Memory B cell (primary cell): ENCODE data around the gene MAML3.
A peak's percentile ranks its signal among the peaks of the same experiment; 100 is the strongest.

ENCODE experiments used
- ATAC-seq: fragments of 150-1000 bp; cut with Tn5 transposase; 2 replicates; pipeline ENCODE4 v1.10.0; 2021; ENCODE audit warnings: low read depth, mild to moderate bottlenecking, moderate library complexity
- DNase-seq, 2 donors: peaks; one replicate each; pipeline ENCODE4 v3.0.0; 2022; ENCODE audit warnings: low spot score in 2 of 2
- H3K27ac Mint-ChIP-seq: one replicate; pipeline ENCODE4 v1.8.0; 2022; ENCODE audit warnings: mild to moderate bottlenecking, moderate library complexity, mixed read lengths
- H3K27me3 Mint-ChIP-seq: one replicate; pipeline ENCODE4 v1.8.0; 2022; ENCODE audit warnings: mixed read lengths
- H3K36me3 Mint-ChIP-seq: one replicate; pipeline ENCODE4 v1.8.0; 2022; ENCODE audit warnings: mild to moderate bottlenecking, mixed read lengths
- H3K4me1 Mint-ChIP-seq: one replicate; pipeline ENCODE4 v1.8.0; 2022; ENCODE audit warnings: mixed read lengths
- H3K4me3 Mint-ChIP-seq: one replicate; pipeline ENCODE4 v1.8.0; 2022; ENCODE audit warnings: mild to moderate bottlenecking, moderate library complexity, mixed read lengths
- H3K9me3 Mint-ChIP-seq: one replicate; pipeline ENCODE4 v1.8.0; 2022; ENCODE audit warnings: mixed read lengths

MAML3 gene

GRCh38 chr4:139764182-139764581, 389.8 kb downstream of the MAML3 start:
- Mint-ChIP-seq H3K4me3 (no peak overlapping the region), H3K9me3 (no peaks in the 10 kb centered on the region), H3K27ac (no peak overlapping the region), H3K36me3 (no peaks in the 10 kb centered on the region), H3K4me1 (peaks cover 12% of the 10 kb centered on the region), H3K27me3 (peaks cover 11% of the 10 kb centered on the region)
- ATAC-seq (no peak), DNase-seq (no peak)

DNA sequence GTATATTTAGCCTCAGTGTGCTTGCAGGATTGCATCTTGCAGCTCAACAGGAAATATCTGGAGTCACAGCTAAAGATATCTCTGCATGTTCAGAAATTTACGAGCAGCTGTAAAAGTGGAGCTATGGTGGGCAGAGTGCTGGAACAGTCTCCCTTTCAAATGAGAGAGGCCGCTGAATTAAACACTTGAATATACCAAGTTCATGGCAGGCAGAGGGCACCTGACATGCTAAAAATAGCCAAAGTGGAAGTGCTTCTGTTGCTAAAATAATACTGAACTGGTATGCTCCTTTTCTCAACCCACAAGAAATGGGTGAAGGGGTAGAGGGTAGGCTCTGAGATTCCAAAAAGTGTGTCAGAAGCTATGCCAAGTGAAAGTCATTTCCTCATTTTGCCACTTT, 390.3 kb downstream of the MAML3 start:
- Mint-ChIP-seq H3K36me3 (no peaks in the 10 kb centered on the region), H3K27me3 (peaks cover 11% of the 10 kb centered on the region), H3K9me3 (no peaks in the 10 kb centered on the region), H3K27ac (no peak overlapping the region), H3K4me3 (no peak overlapping the region), H3K4me1 (peaks cover 12% of the 10 kb centered on the region)
- no peak for DNase-seq
- no peak for ATAC-seq

DNA sequence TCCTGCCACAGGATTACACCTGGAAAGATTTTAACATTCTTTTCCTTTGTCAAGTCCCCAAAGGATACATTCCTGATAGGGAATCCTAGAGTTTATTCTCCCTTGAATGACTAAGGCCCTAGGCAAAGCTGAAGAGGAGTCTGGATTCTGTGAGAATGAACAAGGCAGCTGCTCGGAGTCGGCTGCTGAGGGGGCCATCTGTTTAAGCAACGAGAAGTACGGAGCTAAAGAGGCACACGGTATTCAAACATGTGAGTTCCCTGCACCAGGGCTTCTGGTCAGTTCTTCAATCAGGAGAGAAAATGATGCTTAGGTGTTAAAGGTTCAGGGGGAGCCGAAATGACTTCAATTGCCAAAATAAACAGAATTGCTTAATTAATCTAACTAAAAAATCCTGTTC, 390.8 kb downstream of the MAML3 start:
- H3K36me3 Mint-ChIP-seq, result no peaks in the 10 kb centered on the region
- no peak for DNase-seq
- ATAC-seq, result no peak
- peaks cover 12% of the 10 kb centered on the region for H3K4me1 Mint-ChIP-seq
- H3K27me3 Mint-ChIP-seq, result peaks cover 14% of the 10 kb centered on the region
- no peak overlapping the region for H3K4me3 Mint-ChIP-seq
- H3K9me3 Mint-ChIP-seq, result no peaks in the 10 kb centered on the region
- no peak overlapping the region for H3K27ac Mint-ChIP-seq

DNA sequence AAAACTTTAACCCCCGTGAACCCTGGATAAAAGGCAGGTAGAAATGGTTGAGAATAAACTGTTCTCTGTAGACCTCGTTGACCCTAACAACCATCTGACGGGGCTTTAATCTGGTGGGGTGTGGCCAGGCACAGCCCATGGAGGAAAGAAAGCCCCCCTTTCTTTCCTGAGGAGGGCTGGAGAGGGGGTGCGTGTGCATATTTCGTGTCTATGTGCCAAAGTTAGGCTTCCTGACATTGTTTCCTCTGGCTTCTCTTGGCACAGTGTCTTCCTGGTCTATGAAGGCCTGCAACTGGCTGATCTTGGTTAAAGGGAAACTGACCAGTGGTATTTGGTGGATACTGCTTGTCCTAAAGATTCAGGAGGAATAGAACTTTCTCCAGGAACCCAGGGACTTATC, 391.3 kb downstream of the MAML3 start:
- H3K9me3 Mint-ChIP-seq, result no peaks in the 10 kb centered on the region

GRCh38 chr4:139761461-139761860, 392.5 kb downstream of the MAML3 start:
- Mint-ChIP-seq H3K9me3 (no peaks in the 10 kb centered on the region), H3K4me1 (peaks cover 9% of the 10 kb centered on the region)
- peak; percentile 56 for ATAC-seq

More for the DNA sequence above, 391.3 kb downstream of the MAML3 start:
- DNase-seq (no peak), ATAC-seq (no peak)
- no peak overlapping the region for H3K27ac Mint-ChIP-seq
- peaks cover 12% of the 10 kb centered on the region for H3K4me1 Mint-ChIP-seq
- H3K27me3 Mint-ChIP-seq, result peaks cover 17% of the 10 kb centered on the region
- no peak overlapping the region for H3K4me3 Mint-ChIP-seq
- H3K36me3 Mint-ChIP-seq, result no peaks in the 10 kb centered on the region

GRCh38 chr4:139760567-139760966, 393.4 kb downstream of the MAML3 start:
- no peak overlapping the region for H3K27ac Mint-ChIP-seq
- DNase-seq, result no peak
- no peak for ATAC-seq
- peaks cover 18% of the 10 kb centered on the region for H3K27me3 Mint-ChIP-seq
- no peak overlapping the region for H3K4me3 Mint-ChIP-seq
- no peaks in the 10 kb centered on the region for H3K36me3 Mint-ChIP-seq
- no peaks in the 10 kb centered on the region for H3K9me3 Mint-ChIP-seq
- peaks cover 9% of the 10 kb centered on the region for H3K4me1 Mint-ChIP-seq

More at GRCh38 chr4:139761461-139761860, 392.5 kb downstream of the MAML3 start:
- no peak for DNase-seq
- H3K27me3 Mint-ChIP-seq, result peaks cover 18% of the 10 kb centered on the region
- H3K4me3 Mint-ChIP-seq, result no peak overlapping the region
- H3K36me3 Mint-ChIP-seq, result no peaks in the 10 kb centered on the region
- H3K27ac Mint-ChIP-seq, result no peak overlapping the region

- no peaks in the 10 kb centered on the region for H3K36me3 Mint-ChIP-seq
- H3K27me3 Mint-ChIP-seq, result peaks cover 15% of the 10 kb centered on the region
- DNase-seq, result no peak
- no peak for ATAC-seq
- H3K4me3 Mint-ChIP-seq, result no peak overlapping the region
- H3K9me3 Mint-ChIP-seq, result no peaks in the 10 kb centered on the region
- H3K4me1 Mint-ChIP-seq, result peaks cover 3% of the 10 kb centered on the region
- H3K27ac Mint-ChIP-seq, result no peak overlapping the region
Observed at GRCh38 chr4:139759097-139759496, 394.9 kb downstream of the MAML3 start.

DNA sequence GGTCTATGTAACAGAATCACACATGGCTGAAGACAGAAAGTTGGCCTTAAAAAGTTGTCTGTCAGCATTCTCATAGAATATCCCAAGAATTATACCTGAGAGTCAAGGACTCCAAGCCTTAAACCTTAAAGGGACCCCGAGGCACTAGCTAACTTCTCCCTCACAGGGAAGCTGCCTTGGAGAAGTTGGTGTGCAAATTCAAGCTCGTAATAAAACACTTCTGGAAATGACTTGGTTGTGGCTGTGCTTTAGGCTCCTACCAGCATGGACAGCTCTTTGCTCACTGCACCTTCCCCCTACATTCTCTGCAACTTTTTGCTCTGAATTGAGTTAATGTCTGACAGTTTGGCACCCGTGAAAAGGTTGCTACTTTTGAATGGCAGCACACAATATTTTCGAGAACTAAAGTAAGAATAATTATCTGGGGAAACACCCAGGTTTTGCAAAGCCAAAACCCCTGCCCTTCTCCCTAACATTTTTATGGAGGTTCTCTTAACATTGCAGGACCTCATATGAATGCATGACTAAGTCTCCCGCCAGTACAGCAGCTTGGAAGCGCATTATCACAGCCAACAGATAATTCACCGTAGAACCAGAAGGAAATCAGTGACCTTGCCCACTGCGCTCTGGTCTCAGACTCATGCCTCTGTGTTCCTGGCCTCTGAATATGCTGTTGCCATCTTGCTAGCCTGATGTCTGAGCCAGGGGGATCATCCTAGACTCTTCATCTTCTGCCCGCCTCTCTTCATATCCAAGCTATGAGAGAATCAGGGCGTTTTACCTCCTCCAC, 397.4 kb downstream of the MAML3 start:
- H3K27ac Mint-ChIP-seq, result no peak overlapping the region
- H3K4me1 Mint-ChIP-seq, result peaks cover 2% of the 10 kb centered on the region
- ATAC-seq (no peak), DNase-seq (no peak)
- no peaks in the 10 kb centered on the region for H3K9me3 Mint-ChIP-seq
- H3K27me3 Mint-ChIP-seq, result peaks cover 15% of the 10 kb centered on the region
- no peaks in the 10 kb centered on the region for H3K36me3 Mint-ChIP-seq
- no peak overlapping the region for H3K4me3 Mint-ChIP-seq

DNA sequence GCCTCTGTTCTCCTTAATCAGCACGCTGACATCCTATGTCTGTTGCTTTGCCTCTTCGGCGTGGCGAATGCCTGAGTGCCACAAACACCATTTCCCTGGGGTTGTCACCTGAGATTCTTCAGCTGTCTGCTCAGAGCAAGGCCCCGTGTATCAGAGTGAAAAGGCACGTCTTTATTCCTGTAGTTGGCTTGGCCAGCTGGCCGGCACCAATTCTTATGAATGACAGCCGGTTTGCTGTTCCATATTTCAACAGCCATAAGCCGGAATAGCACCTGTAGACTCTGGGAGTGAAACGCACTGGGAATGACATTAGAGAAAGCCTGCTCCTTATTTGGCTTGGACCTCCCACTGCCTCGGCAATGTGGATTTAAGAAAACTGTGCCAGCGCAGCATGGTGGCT, 399.0 kb downstream of the MAML3 start:
- Mint-ChIP-seq H3K27ac (no peak overlapping the region), H3K36me3 (no peaks in the 10 kb centered on the region), H3K9me3 (no peaks in the 10 kb centered on the region), H3K4me1 (no peaks in the 10 kb centered on the region), H3K27me3 (peaks cover 10% of the 10 kb centered on the region), H3K4me3 (no peak overlapping the region)
- DNase-seq (no peak), ATAC-seq (no peak)

- H3K27ac Mint-ChIP-seq, result no peak overlapping the region
- H3K9me3 Mint-ChIP-seq, result no peaks in the 10 kb centered on the region
- no peak for ATAC-seq
- DNase-seq, result no peak
- no peak overlapping the region for H3K4me3 Mint-ChIP-seq
- H3K36me3 Mint-ChIP-seq, result no peaks in the 10 kb centered on the region
- H3K27me3 Mint-ChIP-seq, result peaks cover 10% of the 10 kb centered on the region
- no peaks in the 10 kb centered on the region for H3K4me1 Mint-ChIP-seq
Observed at GRCh38 chr4:139753686-139754085, 400.3 kb downstream of the MAML3 start.

- no peaks in the 10 kb centered on the region for H3K4me1 Mint-ChIP-seq
- H3K9me3 Mint-ChIP-seq, result no peaks in the 10 kb centered on the region
- no peaks in the 10 kb centered on the region for H3K36me3 Mint-ChIP-seq
- DNase-seq (no peak), ATAC-seq (no peak)
- H3K27ac Mint-ChIP-seq, result no peak overlapping the region
- no peak overlapping the region for H3K4me3 Mint-ChIP-seq
- peaks cover 3% of the 10 kb centered on the region for H3K27me3 Mint-ChIP-seq
Observed at GRCh38 chr4:139749835-139750498, 404.0 kb downstream of the MAML3 start.

- no peak overlapping the region for H3K27ac Mint-ChIP-seq
- no peaks in the 10 kb centered on the region for H3K4me1 Mint-ChIP-seq
- DNase-seq (no peak), ATAC-seq (no peak)
- peaks cover 5% of the 10 kb centered on the region for H3K27me3 Mint-ChIP-seq
- H3K9me3 Mint-ChIP-seq, result no peaks in the 10 kb centered on the region
- H3K36me3 Mint-ChIP-seq, result no peaks in the 10 kb centered on the region
- H3K4me3 Mint-ChIP-seq, result no peak overlapping the region
Observed at GRCh38 chr4:139749338-139749737, 404.6 kb downstream of the MAML3 start.

GRCh38 chr4:139746431-139747171, 407.4 kb downstream of the MAML3 start:
- H3K27ac Mint-ChIP-seq, result no peak overlapping the region
- H3K9me3 Mint-ChIP-seq, result no peaks in the 10 kb centered on the region
- H3K36me3 Mint-ChIP-seq, result no peaks in the 10 kb centered on the region
- DNase-seq (no peak), ATAC-seq (no peak)
- H3K4me1 Mint-ChIP-seq, result no peaks in the 10 kb centered on the region
- peaks cover 5% of the 10 kb centered on the region for H3K27me3 Mint-ChIP-seq
- no peak overlapping the region for H3K4me3 Mint-ChIP-seq

DNA sequence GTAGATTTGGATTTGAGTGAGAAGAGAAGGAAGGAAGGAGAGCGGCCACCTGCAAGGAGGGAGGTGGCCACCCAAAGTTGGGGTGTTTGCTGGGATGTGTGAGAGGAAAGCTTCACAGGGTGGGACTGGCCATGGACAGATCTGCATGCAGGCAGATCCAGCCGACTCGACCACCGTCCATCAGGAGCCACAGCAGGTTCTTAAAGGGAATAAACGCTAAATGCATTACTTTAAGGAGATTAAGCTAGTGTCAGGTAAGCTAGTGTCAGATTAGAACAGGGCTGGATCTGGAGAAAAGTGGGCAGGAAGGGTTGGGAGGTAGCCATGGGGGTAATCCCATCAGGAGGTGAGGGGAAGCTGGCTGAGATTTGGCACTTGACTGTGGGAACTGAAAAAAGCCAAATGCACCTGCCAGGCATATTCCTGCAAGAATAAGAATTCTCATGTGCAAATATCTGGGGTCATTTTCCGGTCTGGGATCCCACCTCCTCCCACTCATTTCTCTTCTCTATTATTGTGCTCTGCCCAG, 408.8 kb downstream of the MAML3 start:
- no peaks in the 10 kb centered on the region for H3K9me3 Mint-ChIP-seq
- H3K4me1 Mint-ChIP-seq, result no peaks in the 10 kb centered on the region
- no peak overlapping the region for H3K27ac Mint-ChIP-seq
- ATAC-seq (no peak), DNase-seq (no peak)
- H3K27me3 Mint-ChIP-seq, result peaks cover 5% of the 10 kb centered on the region
- no peak overlapping the region for H3K4me3 Mint-ChIP-seq
- H3K36me3 Mint-ChIP-seq, result no peaks in the 10 kb centered on the region
